Mesothelial cell of epicardium (in vitro differentiated cells): ENCODE results near the gene TRIM46. TPM values are rescaled to one million over a fixed set of nuclear protein-coding genes. Genes with fewer than 3 reads are reported as not detected.

ENCODE experiments used
- DNase-seq, 2 experiments: peaks; one replicate each; pipeline ENCODE4 v3.0.0; 2021; ENCODE audit warnings: low spot score in 2 of 2; ENCODE audit not compliant: unreplicated experiment in 2 of 2
- H3K27ac Mint-ChIP-seq: 2 replicates; pipeline ENCODE4 v1.8.0; 2021; ENCODE audit warnings: mixed read lengths
- H3K27me3 Mint-ChIP-seq: 2 replicates; pipeline ENCODE4 v1.8.0; 2021; ENCODE audit warnings: low read depth, mixed read lengths
- H3K36me3 Mint-ChIP-seq: 2 replicates; pipeline ENCODE4 v1.8.0; 2021; ENCODE audit warnings: mixed read lengths
- H3K4me1 Mint-ChIP-seq: 2 replicates; pipeline ENCODE4 v1.8.0; 2021; ENCODE audit warnings: mixed read lengths
- H3K4me3 Mint-ChIP-seq: 2 replicates; pipeline ENCODE4 v1.8.0; 2021; ENCODE audit warnings: mild to moderate bottlenecking, moderate library complexity, mixed read lengths
- H3K9me3 Mint-ChIP-seq: 2 replicates; pipeline ENCODE4 v1.8.0; 2021; ENCODE audit warnings: mixed read lengths
- CTCF ChIP-seq: fragments of 200-600 bp; sonication (generic); IDR thresholded peaks from one replicate; pipeline ENCODE4 v1.5.0; 2021; ENCODE audit warnings: antibody characterized with exemption; ENCODE audit not compliant: unreplicated experiment
- total RNA-seq: library from RNA; stranded (reverse); gene quantifications from 3 replicates; pipeline ENCODE4 v1.2.1, GENCODE V29; 2021

The TRIM46 gene
- total RNA-seq, 1 donor from 2014 or later = 6.3 TPM

- TF ChIP-seq CTCF = no peak
- Mint-ChIP-seq H3K27ac (peak within 1 kb of the TSS; percentile 100), H3K9me3 (no peaks in the 10 kb centered on the region), H3K36me3 (peaks cover 11% of the 10 kb centered on the region), H3K27me3 (peaks cover 23% of the 10 kb centered on the region), H3K4me3 (peak within 1 kb of the TSS; percentile 84), H3K4me1 (peaks cover 65% of the 10 kb centered on the region)
- peak; percentile 56 to 76 for DNase-seq
Measured at GRCh38 chr1:155127105-155127966, 46.3 kb upstream of the TRIM46 start, which contains the start of gene EFNA1. TSS of gene EFNA1 (plus strand) at chr1:155127876. CDS start at chr1:155127978, 102 bp downstream.

GRCh38 chr1:155127967-155128754 lies 45.5 kb upstream of the TRIM46 start:
- Mint-ChIP-seq H3K27ac (peak overlapping the region; percentile 100), H3K4me3 (peak overlapping the region; percentile 84), H3K4me1 (peaks cover 67% of the 10 kb centered on the region), H3K9me3 (no peaks in the 10 kb centered on the region), H3K27me3 (peaks cover 23% of the 10 kb centered on the region), H3K36me3 (peaks cover 13% of the 10 kb centered on the region)
- no peak for TF ChIP-seq CTCF
- no peak for DNase-seq

GRCh38 chr1:155128755-155129473 lies 44.7 kb upstream of the TRIM46 start:
- Mint-ChIP-seq H3K27me3 (peaks cover 23% of the 10 kb centered on the region), H3K9me3 (no peaks in the 10 kb centered on the region), H3K36me3 (peaks cover 18% of the 10 kb centered on the region), H3K4me3 (peak overlapping the region; percentile 84), H3K27ac (peak overlapping the region; percentile 100), H3K4me1 (peaks cover 70% of the 10 kb centered on the region)
- peak in 1 of 2 experiments; percentile 45 for DNase-seq
- no peak for TF ChIP-seq CTCF

GRCh38 chr1:155130272-155131006 lies 43.2 kb upstream of the TRIM46 start:
- peaks cover 11% of the 10 kb centered on the region for H3K27me3 Mint-ChIP-seq
- peak overlapping the region; percentile 100 for H3K27ac Mint-ChIP-seq
- H3K36me3 Mint-ChIP-seq = peaks cover 22% of the 10 kb centered on the region
- no peaks in the 10 kb centered on the region for H3K9me3 Mint-ChIP-seq
- no peak for TF ChIP-seq CTCF
- peak overlapping the region; percentile 84 for H3K4me3 Mint-ChIP-seq
- no peak for DNase-seq
- H3K4me1 Mint-ChIP-seq = peaks cover 65% of the 10 kb centered on the region

- no peak for DNase-seq
- peaks cover 22% of the 10 kb centered on the region for H3K36me3 Mint-ChIP-seq
- peaks cover 64% of the 10 kb centered on the region for H3K4me1 Mint-ChIP-seq
- H3K27me3 Mint-ChIP-seq = peaks cover 8% of the 10 kb centered on the region
- H3K9me3 Mint-ChIP-seq = no peaks in the 10 kb centered on the region
- peak overlapping the region; percentile 100 for H3K27ac Mint-ChIP-seq
- H3K4me3 Mint-ChIP-seq = peak overlapping the region; percentile 84
- no peak for TF ChIP-seq CTCF
Measured at GRCh38 chr1:155131285-155131684, 42.4 kb upstream of the TRIM46 start.
